Rectal smooth muscle tissue (tissue), 1 donor: Measurements from ENCODE around the gene CABLES2.

ENCODE experiments used
- H3K27ac ChIP-seq: one replicate; pipeline ENCODE4 v1.7.0; 2013; ENCODE audit warnings: low read depth, low read length, inconsistent platforms
- H3K27me3 ChIP-seq: one replicate; pipeline ENCODE4 v1.7.0; 2013; ENCODE audit warnings: low read length; ENCODE audit not compliant: control insufficient read depth, insufficient read depth
- H3K36me3 ChIP-seq: one replicate; pipeline ENCODE4 v1.7.0; 2013; ENCODE audit warnings: low read length; ENCODE audit not compliant: control insufficient read depth, insufficient read depth
- H3K4me1 ChIP-seq: one replicate; pipeline ENCODE4 v1.7.0; 2013; ENCODE audit warnings: low read length; ENCODE audit not compliant: control insufficient read depth, insufficient read depth
- H3K4me3 ChIP-seq: one replicate; pipeline ENCODE4 v1.7.0; 2013; ENCODE audit warnings: low read length
- H3K9ac ChIP-seq: one replicate; pipeline ENCODE4 v1.7.0; 2013; ENCODE audit warnings: low read length

CABLES2 gene

DNA sequence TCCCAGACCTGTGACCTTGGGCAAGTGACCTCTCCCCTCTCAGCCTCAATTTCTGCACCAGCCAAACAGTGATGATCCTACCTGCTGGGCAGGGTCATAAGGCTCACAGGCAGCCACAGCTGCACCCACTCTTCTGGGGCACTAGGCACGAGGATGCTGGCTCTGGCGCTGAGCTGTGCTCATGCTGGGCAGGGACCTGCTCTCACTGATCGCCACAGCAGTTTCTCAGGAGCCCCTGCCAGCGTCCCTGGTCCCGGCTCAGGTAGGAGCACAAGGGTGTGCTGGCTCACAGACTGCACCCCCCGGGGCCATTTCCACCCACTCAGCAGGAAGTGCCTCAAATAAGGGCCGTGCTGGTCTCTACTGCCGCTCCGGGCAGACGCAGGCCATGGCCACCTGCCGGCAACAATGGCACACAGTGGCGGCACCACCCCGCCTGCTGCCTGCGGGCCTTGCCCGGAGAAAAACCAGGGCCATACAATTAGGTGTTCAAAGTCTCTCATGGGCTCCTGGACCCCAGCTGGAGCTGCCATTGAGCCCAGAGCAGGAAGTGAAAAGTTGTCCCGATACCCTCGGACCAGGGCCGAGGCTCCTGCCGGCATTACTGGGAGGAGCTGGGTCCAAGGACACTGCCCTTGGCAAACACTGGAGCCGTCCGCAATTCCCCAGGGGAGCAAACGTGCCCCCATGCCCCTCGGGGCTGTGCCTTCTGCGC, 4.6 kb upstream of the CABLES2 start:
- H3K4me3 ChIP-seq: peak overlapping the region; percentile 0
- H3K4me1 ChIP-seq: peaks cover 6% of the 10 kb centered on the region
- no peaks in the 10 kb centered on the region for H3K36me3 ChIP-seq
- no peak overlapping the region for H3K9ac ChIP-seq
- no peaks in the 10 kb centered on the region for H3K27me3 ChIP-seq
- H3K27ac ChIP-seq: no peak overlapping the region

DNA sequence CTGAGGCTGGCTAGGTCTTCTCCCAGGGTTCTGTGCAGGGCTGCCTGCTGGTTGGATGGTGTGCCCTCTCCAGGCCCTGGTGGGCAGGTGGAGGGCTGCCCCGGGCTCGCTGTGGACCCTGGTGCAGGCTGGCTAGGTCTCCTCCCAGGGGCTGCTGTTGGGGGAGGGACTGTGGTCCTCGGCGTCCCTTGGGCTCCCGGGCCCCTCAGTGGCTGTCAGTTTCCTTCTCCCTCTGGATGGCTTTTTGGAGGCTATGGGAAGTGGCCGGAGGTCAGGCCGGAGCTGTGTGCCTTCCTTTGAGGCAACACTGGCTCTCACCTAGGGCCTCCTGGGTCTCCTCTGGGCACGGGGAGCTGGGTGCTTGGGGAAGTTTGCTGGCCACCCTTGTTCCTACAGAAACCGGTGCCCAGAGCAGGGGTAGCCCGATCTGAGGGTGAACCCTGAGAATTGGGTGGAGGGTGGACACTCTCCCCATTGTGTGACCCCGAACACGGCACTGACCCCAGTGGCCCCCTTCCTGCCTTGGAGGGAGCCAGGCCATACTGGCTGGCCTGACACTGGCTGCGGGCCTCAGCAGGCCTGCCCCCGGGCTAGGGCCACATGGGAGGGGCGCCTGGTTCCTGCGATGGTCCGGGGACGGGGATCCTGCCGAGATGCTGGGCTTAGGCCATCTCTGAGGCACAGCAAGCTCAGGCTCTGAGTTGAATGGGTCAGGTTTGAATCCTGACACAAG, 3.8 kb upstream of the CABLES2 start:
- Histone ChIP-seq H3K9ac (no peak overlapping the region), H3K4me1 (peaks cover 12% of the 10 kb centered on the region), H3K4me3 (no peak overlapping the region)

DNA sequence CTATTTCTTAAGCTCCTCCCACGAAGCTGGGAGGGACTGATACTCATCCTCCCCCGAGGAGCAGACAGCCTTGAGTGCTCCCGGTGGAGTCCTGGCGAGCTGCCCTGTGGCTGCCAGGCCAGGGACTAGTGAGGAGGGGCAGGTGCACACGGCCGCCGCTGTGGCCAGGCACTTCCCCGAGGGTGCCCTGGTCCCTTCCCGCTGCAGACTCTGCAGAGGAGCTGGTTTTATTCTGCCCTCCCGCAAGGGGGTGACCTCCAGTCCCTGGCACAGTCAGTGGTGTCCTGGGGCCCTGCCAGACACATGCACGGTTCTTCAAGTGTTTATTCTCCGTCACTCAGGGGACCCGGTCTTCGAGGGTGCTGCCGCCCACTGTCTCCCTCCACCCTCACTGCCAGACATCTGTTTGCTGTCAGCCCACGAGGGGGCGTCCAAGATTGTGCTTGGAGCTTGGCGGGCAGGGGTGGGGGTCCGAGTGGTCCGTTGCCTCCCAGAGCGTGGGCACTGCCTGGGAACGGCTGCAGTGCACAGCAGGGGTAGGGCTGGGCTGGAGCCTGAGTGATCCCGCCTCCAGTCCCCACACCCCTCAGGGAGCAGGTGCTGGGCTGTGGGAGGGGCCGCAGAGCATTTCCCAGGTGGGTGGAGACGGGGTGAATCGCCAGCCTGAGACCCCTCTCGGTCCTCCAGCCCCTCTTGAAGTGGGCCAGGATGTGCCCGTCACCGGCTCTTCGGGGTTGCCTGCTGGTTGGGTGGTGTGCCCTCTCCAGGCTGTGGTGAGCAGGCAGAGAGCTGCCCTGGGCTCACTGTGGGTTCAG, 3.1 kb upstream of the CABLES2 start:
- no peak overlapping the region for H3K9ac ChIP-seq
- no peak overlapping the region for H3K27ac ChIP-seq
- peaks cover 16% of the 10 kb centered on the region for H3K4me1 ChIP-seq
- H3K4me3 ChIP-seq: peak overlapping the region; percentile 43
- no peaks in the 10 kb centered on the region for H3K27me3 ChIP-seq
- H3K36me3 ChIP-seq: no peaks in the 10 kb centered on the region

More for the DNA sequence above, 3.8 kb upstream of the CABLES2 start:
- Histone ChIP-seq H3K36me3 (no peaks in the 10 kb centered on the region), H3K27me3 (no peaks in the 10 kb centered on the region), H3K27ac (no peak overlapping the region)

DNA sequence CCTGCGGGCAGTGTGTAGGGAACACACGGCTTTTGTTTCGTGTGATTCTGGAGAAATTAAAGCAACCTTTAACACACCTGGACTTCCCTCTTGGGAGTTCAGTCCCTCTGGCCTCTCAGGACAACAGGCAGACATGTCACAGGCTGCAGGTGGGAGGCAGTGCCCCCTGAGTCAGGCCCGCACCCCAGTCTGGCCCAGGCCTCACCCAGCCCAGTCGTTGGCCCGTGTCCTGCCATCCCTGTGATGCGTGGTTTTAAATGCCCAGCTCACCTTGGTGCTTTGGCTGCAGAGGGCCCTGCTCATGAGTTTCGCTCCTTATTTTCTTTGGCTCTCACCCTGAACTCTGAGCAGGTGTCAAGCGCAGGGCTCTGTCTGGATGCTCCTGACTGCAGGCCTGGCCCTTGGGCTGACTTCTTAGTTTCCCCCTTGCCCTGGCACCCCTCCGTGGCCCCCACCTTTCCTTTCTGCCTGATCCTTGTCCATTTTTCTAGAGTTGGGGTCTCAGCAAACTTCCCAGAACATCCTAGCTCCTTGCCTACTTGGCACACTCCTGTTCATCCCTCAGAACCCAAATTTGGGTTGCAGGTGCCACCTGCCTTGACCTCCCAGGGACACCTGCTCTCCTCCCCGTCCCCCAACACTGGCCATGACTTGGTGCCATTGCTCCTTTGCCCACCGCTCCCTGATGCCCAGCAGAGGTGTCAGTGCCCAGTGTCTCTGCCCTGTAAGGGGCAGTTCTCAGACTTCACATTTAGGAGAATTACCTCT, 2.2 kb upstream of the CABLES2 start:
- Histone ChIP-seq H3K27me3 (no peaks in the 10 kb centered on the region), H3K36me3 (no peaks in the 10 kb centered on the region), H3K9ac (no peak overlapping the region), H3K4me1 (peaks cover 16% of the 10 kb centered on the region), H3K4me3 (peak overlapping the region; percentile 5), H3K27ac (no peak overlapping the region)

DNA sequence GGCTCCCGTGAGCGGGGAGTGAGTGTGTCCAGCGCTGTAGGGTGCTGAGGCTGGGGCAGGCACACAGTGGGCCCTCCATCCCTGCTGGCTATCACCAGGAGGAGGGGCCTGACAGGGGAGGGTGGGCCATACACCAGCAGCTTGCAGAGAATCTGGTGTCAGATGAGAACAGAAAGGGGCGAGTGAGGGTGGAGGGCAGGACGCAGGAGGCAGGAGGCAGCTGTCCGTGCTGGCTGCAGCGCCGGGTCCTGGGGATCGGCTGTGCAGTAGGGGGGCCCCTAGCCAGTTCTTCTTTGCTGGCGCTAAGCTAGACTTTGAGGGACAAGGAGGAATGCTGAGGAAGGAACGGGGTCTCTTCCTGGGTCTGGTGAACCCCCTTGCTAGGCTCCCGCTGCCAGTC, 1.6 kb upstream of the CABLES2 start:
- H3K27ac ChIP-seq: no peak overlapping the region
- peaks cover 16% of the 10 kb centered on the region for H3K4me1 ChIP-seq
- no peak overlapping the region for H3K4me3 ChIP-seq
- no peaks in the 10 kb centered on the region for H3K36me3 ChIP-seq
- no peaks in the 10 kb centered on the region for H3K27me3 ChIP-seq
- H3K9ac ChIP-seq: no peak overlapping the region

DNA sequence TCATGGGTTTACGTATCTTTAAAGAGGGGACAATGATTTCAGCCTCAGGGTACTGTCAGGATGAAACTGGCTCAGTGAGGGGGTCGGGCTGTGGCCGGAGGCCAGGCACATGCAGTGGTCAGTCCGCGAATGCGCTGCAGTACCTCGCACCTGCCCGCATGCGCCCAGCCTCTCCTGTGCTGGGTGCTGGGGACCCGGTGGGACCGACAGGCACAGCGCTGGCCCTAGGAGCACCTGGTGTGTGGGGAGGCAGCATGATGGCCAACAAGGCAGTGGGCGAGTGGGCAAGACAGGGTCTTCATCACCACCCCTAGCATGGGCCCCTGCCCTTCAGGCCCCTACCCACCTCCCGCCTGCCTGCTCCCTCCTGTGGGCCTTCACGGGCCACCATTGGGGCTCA, 970 bp upstream of the CABLES2 start:
- H3K9ac ChIP-seq: no peak overlapping the region
- H3K27me3 ChIP-seq: no peaks in the 10 kb centered on the region
- no peak overlapping the region for H3K27ac ChIP-seq
- H3K36me3 ChIP-seq: no peaks in the 10 kb centered on the region
- H3K4me3 ChIP-seq: peak overlapping the region; percentile 65
- H3K4me1 ChIP-seq: peaks cover 16% of the 10 kb centered on the region

DNA sequence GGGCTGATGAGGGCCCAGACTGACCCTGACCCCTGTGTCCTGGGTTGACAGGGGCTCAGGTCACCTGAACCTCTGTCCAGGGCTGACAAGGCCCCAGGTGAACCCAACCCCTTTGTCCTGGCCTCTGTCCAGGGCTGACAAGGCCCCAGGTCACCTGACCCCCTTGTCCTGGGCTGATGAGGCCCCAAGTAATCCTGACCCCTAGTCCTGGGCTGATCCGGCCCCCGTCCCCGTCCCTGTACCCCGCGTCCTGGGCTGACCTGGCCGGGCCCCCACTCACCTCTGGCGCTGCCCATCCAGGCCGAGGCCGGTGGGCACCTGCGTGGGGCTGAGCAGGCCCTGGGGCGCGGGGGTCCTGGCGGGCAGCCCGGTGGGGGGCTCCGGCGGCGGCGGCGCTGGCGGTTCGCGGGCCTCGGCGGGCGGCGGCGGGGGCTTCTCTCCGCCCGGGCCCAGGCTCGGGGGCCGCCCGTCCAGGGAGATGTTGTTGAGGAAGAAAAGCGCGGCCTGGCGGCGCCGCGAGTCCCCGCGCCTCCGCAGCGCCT, 379 bp downstream of the CABLES2 start:
- H3K9ac ChIP-seq: peak overlapping the region; percentile 54
- H3K4me1 ChIP-seq: peaks cover 16% of the 10 kb centered on the region

DNA sequence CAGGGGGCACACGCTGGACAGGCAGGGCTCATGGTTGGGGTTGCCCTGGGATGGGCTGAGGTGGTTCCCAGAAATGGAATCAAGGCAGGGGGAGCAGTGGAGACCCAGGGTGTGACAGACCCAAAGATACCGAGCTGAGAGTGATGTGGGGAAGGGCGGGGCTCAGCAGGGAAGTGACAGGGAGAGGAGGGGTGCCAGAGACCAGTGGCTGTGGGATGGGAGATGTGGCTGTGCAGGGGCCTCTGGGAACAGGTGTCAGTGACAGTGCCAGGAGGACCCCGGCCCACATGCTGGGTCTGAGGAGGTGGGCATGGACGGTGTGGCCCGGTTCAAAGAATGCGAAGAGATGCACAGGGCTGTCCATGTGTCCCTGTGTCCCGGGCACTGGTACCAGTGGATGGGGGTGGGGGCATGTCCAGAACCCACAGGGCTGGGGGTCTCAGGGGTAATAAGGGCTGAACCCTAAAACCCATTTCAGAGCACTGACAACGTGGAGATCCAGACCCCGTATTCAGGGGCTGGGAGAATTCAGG, 1.0 kb downstream of the CABLES2 start:
- no peaks in the 10 kb centered on the region for H3K36me3 ChIP-seq
- peaks cover 16% of the 10 kb centered on the region for H3K4me1 ChIP-seq
- no peaks in the 10 kb centered on the region for H3K27me3 ChIP-seq
- peak overlapping the region; percentile 54 for H3K9ac ChIP-seq
- H3K27ac ChIP-seq: no peak overlapping the region
- H3K4me3 ChIP-seq: peak overlapping the region; percentile 88

More for the DNA sequence above, 379 bp downstream of the CABLES2 start:
- no peaks in the 10 kb centered on the region for H3K36me3 ChIP-seq
- H3K27me3 ChIP-seq: no peaks in the 10 kb centered on the region
- H3K4me3 ChIP-seq: peak overlapping the region; percentile 88
- no peak overlapping the region for H3K27ac ChIP-seq

DNA sequence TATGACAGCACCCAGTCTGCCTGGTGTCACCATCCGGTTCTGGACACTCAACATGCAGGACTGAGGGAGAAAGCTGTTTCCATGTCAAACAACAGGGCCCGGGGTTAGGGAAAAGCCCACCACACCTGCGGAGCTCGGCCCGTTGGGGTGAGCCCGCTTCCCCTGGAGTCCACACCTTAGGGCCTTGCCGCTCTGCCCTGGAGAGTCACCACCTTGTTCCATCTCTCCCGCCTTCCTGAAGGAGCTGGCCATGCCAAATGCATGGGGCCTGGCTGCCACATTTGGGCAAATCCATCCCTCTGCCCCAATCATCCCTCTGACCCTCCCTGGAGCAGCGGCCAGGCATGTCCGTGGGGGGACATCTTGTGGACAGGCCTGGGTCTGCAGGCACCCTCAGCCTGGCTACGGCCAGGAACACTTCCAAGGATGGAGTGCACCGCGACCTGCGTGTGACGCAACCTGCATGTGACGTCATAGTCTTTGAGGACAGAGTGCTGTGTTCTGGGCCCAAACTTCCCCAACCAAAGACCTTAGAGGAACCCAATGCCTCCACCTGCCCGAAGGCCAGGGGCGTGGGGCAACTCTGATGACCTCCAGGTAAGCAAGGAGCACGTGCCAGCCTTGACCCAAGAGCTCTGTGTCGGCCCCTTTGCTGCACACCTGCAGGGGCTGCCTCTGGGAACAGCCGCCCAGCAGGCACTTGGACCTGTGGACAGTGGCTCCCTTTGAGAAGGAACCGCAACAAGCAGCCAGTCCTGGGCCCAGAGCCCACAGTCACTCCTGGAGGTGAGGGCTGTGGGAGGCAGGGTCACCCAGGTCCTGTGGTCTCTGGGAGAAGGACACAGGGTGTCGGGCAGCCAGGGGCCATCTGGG, 1.7 kb downstream of the CABLES2 start:
- peaks cover 13% of the 10 kb centered on the region for H3K4me1 ChIP-seq
- H3K4me3 ChIP-seq: peak overlapping the region; percentile 88
- H3K27me3 ChIP-seq: no peaks in the 10 kb centered on the region
- H3K27ac ChIP-seq: no peak overlapping the region
- no peak overlapping the region for H3K9ac ChIP-seq
- no peaks in the 10 kb centered on the region for H3K36me3 ChIP-seq

DNA sequence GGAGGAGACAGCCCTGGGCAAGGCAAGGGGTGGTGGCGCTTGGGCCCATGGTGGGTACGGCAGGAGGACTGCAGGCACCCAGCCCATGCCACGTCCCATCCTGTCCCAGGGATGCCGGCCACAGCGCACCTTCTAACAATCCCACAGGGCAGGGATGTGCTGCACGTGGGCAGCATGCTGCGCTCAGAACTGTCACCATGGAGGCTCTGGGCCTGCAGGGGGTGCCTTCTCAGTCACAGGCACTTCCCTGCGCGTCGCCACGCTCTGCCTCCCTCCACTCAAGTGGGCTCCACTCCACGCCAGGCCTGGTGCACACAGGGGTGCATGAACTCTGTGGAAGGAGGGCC, 2.4 kb downstream of the CABLES2 start:
- no peaks in the 10 kb centered on the region for H3K27me3 ChIP-seq
- H3K9ac ChIP-seq: no peak overlapping the region
- no peaks in the 10 kb centered on the region for H3K36me3 ChIP-seq
- H3K27ac ChIP-seq: no peak overlapping the region
- no peak overlapping the region for H3K4me3 ChIP-seq
- H3K4me1 ChIP-seq: peaks cover 13% of the 10 kb centered on the region

DNA sequence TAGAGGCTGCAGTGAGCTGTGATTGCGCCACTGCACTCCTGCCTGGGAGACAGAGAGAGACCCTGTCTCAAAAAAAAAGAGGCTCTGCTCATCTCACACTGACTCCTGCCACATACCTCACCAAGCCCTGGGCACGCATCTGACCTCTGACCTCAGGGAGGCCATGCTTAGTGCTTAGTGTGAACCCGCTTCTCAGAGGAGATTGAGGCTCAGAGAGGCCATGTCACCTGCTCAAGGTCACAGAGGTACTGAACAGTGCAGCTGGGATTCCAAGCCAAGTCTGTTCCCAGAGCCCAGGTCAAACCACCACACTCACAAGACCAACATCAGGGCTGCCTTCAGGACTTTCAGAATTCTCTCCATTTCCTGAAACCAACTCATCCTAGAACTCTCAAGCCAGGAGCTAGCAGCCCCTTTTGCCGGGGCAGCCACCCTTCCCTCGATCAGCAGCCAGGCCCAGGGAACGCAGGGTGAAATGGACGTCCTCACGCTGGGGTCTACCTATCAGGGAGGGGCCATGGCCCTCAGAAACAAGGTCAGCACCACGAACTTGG, 2.9 kb downstream of the CABLES2 start:
- no peak overlapping the region for H3K27ac ChIP-seq
- no peak overlapping the region for H3K4me3 ChIP-seq
- no peak overlapping the region for H3K9ac ChIP-seq
- H3K36me3 ChIP-seq: no peaks in the 10 kb centered on the region
- peaks cover 13% of the 10 kb centered on the region for H3K4me1 ChIP-seq
- no peaks in the 10 kb centered on the region for H3K27me3 ChIP-seq
